ENCODE data around the gene NEURL3.

The NEURL3 gene

GRCh38 chr2:96468904-96469303 lies 36.3 kb downstream of the NEURL3 start:
- no peak for TF ChIP-seq REST (IDR thresholded peaks at IDR 0.05; ENCODE audit: insufficient read depth in 1 of 2, low read depth in 2 of 2, low read length in 2 of 2)
- no peak for TF ChIP-seq TAF1 (IDR thresholded peaks at IDR 0.05; ENCODE audit: borderline replicate concordance, insufficient read depth, low read length)
- no peak for TF ChIP-seq SIN3A (IDR thresholded peaks at IDR 0.05; ENCODE audit: borderline replicate concordance, insufficient read depth, low read length)
- no peak for TF ChIP-seq FOXP2 (optimal IDR thresholded peaks at IDR 0.05; ENCODE audit: borderline replicate concordance, extremely low read depth, extremely low read length, insufficient read depth)
- TF ChIP-seq POLR2AphosphoS5 (IDR thresholded peaks at IDR 0.05; ENCODE audit: low read depth, low read length) = no peak

DNA sequence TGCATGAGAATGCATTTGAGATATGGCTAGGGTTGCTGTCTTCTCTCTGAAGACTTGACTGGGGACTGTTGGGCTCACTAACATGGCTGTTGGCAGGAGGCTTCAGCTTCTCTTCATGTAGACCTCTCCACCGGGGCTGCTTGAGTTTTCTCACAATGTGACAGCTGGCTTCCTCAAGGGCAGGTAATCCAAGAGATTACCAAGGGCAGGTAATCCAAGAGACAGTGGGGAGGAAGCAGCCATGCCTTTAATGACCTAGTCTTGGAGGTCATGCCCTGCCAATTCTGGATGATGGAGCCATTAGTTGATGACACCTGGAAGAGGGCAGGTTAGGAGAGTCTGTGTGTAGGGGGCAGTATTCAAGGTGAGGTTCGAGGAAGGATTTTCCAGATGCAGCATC lies 40.5 kb downstream of the NEURL3 start:
- TF ChIP-seq REST (IDR thresholded peaks at IDR 0.05; ENCODE audit: insufficient read depth in 1 of 2, low read depth in 2 of 2, low read length in 2 of 2) = no peak
- TF ChIP-seq POLR2AphosphoS5 (IDR thresholded peaks at IDR 0.05; ENCODE audit: low read depth, low read length) = no peak
- no peak for TF ChIP-seq TAF1 (IDR thresholded peaks at IDR 0.05; ENCODE audit: borderline replicate concordance, insufficient read depth, low read length)
- no peak for TF ChIP-seq SIN3A (IDR thresholded peaks at IDR 0.05; ENCODE audit: borderline replicate concordance, insufficient read depth, low read length)

DNA sequence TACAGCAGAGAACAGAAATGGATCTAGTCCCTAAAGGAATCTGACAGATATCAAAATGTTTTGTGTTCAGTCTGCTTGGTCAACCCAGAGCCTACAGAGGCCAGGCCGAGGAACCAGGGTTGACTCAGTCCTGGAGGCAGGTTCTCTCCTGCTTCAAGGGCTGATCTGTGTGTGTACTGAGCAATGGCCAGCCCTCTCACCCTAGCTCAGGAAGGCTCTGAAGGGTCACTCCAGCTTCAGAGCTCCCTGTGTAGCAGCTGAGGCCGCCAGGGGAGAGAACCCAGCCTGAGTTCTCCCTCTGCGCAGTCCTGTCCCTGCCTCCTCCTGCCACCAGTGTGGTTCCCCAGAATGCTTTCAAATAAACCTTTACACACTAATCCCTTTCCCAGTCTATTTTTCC lies 41.1 kb downstream of the NEURL3 start:
- TF ChIP-seq POLR2AphosphoS5 (IDR thresholded peaks at IDR 0.05; ENCODE audit: low read depth, low read length) (no peak), SIN3A (IDR thresholded peaks at IDR 0.05; ENCODE audit: borderline replicate concordance, insufficient read depth, low read length) (no peak), REST (IDR thresholded peaks at IDR 0.05; ENCODE audit: insufficient read depth in 1 of 2, low read depth in 2 of 2, low read length in 2 of 2) (no peak), TAF1 (IDR thresholded peaks at IDR 0.05; ENCODE audit: borderline replicate concordance, insufficient read depth, low read length) (no peak), FOXP2 (optimal IDR thresholded peaks at IDR 0.05; ENCODE audit: borderline replicate concordance, extremely low read depth, extremely low read length, insufficient read depth) (no peak)

DNA sequence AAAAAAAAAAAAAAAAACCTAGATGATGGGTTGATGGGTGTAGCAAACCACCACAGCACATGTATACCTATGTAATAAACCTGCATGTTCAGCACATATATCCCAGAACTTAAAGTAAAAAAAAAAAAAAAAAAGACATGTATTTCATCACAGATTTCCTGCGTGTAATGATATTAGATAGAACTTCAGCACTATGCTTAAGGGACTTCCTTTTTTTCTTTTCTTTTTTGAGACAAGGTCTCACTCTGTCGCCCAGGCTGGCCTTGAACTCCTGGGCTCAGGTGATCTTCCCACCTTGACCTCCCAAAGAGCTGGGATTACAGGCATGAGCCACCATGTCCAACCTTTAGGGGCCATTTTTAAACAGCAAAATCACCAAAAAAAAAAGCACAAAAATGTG lies 42.0 kb downstream of the NEURL3 start:
- TF ChIP-seq SIN3A (IDR thresholded peaks at IDR 0.05; ENCODE audit: borderline replicate concordance, insufficient read depth, low read length) (no peak), TAF1 (IDR thresholded peaks at IDR 0.05; ENCODE audit: borderline replicate concordance, insufficient read depth, low read length) (no peak), FOXP2 (optimal IDR thresholded peaks at IDR 0.05; ENCODE audit: borderline replicate concordance, extremely low read depth, extremely low read length, insufficient read depth) (no peak), REST (IDR thresholded peaks at IDR 0.05; ENCODE audit: insufficient read depth in 1 of 2, low read depth in 2 of 2, low read length in 2 of 2) (no peak), POLR2AphosphoS5 (IDR thresholded peaks at IDR 0.05; ENCODE audit: low read depth, low read length) (no peak)

GRCh38 chr2:96452053-96452452 lies 53.1 kb downstream of the NEURL3 start:
- TF ChIP-seq SIN3A (IDR thresholded peaks at IDR 0.05; ENCODE audit: borderline replicate concordance, insufficient read depth, low read length) = no peak
- TF ChIP-seq TAF1 (IDR thresholded peaks at IDR 0.05; ENCODE audit: borderline replicate concordance, insufficient read depth, low read length) = no peak
- TF ChIP-seq REST (IDR thresholded peaks at IDR 0.05; ENCODE audit: insufficient read depth in 1 of 2, low read depth in 2 of 2, low read length in 2 of 2) = no peak
- no peak for TF ChIP-seq FOXP2 (optimal IDR thresholded peaks at IDR 0.05; ENCODE audit: borderline replicate concordance, extremely low read depth, extremely low read length, insufficient read depth)
- TF ChIP-seq POLR2AphosphoS5 (IDR thresholded peaks at IDR 0.05; ENCODE audit: low read depth, low read length) = no peak

Data from PFSK-1 (cell line).